GM18519 (cell line): Measurements from ENCODE around the gene ANKRD31.

Experiments used
- ATAC-seq: cut with Tn5 transposase; IDR thresholded peaks from one replicate; pipeline ENCODE4 v1.9.1; 2021; ENCODE audit warnings: mild to moderate bottlenecking, moderate library complexity; ENCODE audit not compliant: unreplicated experiment, low FRiP score

Gene ANKRD31

DNA sequence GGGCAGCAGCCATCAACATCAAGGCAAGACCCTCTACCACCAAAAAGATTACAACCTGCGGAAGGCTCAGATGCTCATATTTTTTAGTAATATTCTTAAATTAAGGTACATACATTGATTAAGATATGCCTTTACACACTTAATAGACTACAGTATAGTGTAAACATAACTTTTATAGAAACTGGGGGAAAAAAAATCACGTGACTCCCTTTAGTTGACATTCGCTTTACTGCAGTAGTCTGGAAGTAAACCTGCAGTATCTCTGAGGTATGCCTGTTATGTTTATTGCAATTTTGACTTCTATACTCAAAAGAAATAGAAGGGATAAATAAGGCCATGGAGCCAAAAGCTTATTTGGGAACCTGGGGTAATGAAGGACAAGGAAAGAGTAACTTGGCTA lies 169.2 kb downstream of the ANKRD31 start:
- ATAC-seq: no peak

DNA sequence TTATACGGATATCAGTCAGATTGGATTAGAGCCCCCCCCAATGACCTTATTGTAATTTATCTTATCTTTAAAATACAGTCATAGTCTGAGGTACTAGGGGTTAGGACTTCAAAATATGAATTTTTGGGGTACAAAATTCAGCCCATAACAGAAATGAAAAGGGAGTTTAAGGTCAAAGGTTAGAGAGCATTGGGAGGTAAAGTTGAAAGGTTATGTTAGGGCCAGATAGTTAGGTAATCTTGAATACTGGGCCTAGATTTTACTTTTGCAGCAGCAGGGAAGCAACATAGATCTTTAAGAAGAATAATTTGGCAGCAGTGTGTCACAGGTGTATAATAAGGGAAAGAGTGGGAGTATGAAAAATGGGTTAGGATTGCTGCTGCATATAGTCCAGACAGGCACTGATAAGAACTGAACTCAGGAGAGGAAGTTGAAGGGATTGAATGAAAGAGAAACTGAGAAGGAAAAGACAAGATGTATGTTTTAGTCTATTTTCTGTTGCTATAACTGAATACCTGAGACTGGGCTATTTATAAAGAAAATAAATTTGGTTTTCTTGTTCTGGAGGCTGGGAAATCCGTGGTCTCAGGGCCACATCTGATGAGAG lies 173.7 kb downstream of the ANKRD31 start:
- ATAC-seq: no peak

DNA sequence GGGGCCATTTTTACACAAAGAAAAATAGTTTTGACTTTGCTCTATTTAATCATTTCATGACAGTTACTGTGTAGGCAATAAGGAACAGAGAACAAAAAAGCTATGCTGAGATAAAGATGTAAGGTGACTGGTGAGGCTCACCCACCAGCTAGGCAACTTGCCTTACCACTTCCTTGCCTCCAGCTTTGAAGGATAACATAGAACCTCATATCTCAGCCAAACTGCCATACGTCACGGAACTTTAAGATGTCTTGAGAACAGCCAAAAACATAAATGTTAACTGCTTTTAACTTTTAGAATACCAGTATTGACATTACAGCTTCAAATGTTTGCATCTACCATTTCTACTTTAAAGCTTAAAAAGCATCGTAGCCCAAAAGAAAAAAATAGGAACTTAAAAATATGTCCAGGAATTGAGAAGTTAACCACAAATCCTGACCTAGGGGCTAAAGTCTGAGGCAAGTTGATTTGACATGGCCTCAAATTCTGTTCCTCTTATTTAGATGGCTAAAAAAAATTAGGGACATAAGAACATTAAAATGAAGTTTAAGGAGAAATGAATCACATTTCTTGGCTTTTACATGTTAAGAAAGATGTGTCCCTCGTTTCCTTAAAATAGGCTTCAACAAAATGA lies 176.6 kb downstream of the ANKRD31 start:
- ATAC-seq: no peak

DNA sequence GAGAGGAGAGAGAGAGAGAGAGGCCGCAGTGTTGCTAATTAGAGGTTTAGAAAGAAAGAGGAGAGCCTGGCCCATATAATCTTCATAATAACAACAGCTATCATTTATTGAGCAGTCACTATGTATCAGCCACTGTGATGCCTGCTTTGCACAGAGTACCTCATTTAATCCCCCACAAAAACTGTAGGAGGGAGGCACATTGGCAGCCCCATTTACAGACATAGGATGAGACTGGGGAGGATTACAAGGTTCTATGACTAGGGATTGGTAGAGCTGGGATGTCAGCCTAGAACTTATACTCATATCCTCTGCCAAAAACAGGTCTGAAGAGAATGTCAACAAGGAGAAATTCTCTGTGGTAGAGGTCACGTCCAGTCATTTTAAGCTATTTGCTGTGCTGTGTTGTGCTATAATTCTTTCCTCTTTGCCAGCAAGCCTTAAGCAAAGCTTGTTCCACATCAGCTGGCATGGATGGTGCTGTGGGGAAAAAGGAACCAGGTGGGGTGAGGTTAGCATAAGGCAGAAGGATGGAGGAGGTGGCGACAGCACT lies 177.6 kb downstream of the ANKRD31 start:
- ATAC-seq: no peak

DNA sequence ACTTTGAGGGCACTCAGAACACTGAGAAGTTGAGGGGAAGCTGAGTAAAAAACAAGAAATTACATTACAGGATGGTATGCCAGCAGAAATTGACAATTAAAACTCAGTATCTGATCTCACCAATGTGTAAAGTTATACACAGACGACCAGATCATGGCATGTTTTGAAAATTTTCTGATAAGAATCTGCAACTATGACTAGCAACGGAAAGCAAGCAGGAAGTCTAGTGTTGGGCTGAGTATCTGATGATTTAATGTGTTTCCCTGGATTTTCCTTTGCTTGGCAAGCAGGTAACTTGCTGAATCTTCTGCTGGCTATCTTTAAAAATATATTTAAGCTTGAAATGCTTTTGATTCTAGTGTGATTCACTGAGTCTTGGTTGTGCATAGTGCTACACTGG lies 179.1 kb downstream of the ANKRD31 start:
- ATAC-seq: no peak

DNA sequence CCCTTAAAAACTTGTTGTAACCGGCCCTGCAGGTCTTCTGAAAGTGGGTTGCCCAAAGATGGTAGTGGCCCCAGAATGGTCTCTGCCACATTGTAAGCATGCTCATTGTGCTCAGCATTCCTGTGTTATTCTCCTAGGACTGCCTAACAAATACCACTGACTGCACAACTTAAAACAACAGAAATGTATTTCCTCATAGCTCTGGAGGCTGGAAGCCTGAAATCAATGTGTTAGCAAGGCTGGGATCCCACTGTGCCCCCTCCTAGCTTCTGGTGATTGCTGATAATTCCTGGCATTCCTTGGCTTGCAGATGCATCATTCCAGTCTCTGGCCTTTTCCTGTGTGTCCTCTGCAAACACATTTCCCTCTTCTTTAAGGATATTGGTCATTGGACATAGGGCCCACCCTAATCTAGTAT lies 180.9 kb downstream of the ANKRD31 start:
- no peak for ATAC-seq

DNA sequence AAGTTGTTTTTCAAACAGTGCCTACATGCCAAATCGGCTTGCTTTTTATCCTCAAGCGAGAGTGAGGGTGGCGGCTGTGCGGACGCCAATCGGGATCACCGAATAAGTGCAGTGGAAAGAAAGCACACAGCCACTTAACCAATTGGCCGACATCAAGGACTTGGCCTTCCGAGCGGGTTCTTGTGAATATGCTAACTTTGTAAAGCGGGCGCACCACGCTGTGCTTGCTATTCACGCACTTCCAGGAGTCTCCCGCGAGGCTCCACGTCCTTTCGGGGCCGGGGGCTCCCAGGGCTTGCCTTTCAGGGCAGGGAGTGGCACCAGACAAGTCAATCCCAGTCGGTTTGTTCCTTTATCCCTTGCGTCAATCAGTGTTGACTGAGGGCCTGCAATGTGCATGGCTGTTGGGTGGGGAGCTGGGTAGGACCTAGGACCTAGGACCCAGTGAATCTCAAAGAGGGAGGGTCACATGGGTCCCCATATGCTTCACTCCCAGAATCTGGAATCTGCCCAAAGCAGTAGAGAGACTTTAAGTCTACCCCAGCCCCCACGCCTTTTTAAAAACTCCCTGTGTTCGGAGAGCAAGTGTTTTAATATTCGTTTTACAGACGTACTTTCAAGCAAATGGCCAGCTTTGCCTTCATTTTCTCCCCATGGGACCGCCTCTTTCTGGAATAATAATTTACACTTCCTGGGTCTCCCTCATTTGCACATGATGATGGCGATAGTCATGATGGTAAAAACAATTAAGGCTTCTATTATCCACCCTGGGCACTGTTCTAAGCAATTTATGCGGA lies 182.3 kb downstream of the ANKRD31 start:
- no peak for ATAC-seq

DNA sequence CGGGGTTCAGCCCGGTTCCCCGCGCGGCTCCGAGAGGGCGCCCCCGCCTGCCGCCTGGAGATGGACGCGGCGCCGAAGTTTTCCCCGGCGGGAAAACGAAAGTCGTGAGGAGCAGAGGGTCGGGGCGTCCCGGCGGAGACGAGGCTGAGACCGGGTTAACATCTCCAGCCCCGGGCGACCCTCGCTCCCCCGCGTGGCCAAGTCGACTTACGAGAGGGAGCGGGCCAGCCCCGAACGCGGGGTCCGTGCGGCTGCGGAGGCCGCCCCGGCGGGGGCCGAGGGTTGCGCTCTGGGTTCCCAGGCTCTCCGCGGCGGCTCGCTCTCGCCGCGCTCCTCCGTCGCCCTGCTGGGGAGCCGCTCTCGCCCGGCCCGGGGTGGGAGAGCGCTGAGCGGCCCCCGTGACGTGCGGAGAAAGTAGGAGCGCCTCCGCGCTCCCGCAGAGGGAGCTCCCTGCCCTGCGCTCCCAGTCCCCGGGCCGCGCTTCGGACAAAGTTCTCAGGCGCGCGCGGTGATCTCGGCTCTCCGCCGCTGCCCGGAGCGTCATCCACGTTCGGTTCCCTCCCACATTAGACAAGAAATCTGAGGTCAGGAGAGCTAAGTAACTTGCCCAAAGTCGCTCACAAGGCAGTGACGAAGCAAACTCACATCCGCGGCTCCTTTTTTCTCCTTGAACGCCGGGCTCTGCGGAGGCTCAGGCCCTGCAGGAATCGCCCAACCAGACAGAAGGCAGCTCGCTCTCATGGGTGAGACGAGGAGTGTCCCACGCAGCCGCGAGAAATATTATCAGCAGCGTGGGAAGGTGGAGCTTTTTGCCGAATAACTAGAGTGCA lies 183.2 kb downstream of the ANKRD31 start:
- ATAC-seq: no peak

DNA sequence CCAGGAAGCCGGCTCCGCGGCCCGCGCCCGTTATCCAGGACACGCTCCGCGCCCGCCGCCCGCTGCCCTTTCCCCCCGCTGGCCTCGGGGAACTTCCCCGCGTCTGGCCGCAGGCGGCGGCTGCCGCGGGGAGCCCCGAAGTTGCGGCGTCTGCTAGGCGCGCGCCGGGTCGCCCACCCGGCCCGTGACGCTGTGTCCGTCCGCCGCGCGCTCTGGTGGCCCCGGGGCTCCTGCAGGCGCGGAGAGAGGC lies 183.7 kb downstream of the ANKRD31 start:
- ATAC-seq: no peak

DNA sequence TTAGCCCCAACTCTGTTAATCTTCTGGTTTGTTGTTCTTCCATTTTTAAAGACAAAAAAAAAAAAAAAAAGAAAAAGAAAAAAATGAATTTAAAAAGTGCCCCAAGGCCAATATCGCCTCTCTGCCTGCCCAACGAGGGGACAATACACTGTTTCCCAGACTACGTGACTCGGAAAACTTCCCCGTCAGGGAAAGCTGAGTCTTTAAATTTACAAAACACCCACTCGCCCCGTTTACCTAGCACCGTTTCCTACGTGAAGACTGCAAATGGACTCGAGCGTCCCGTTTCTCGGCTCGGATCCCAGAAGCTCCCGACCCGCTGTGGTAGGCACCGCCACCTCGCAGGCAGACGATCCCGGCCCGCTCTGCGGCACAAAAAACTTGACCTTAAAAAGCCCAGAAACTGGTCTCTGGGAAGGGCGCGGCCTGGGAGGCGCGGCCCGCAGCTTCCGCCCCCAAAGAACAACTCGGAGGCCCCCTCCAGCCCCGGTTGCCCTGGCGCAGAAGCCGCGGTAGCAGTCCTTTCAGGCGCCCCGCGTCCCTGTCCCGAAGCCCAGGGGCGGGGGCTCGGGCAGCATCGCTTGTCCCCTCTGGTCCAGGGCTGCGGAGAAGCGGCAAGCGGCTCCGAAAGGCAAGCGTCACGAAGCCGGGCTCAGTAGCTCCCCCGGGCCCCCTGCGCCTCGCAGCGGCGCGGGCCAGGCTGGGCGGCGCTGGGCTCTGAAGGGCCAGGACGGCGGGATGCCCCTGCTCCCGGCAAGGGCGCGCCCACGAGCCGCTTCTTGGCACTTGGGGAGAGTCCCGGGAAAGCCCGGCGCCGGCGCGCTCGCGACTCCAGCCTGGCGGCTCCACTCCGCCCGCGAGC lies 184.3 kb downstream of the ANKRD31 start, which contains the start of gene GCNT4:
Gene GCNT4 (minus strand): TSS at position 367 of the 862 bp plus-strand sequence. CDS start 22,521 bp downstream, outside the sequence.
- no peak for ATAC-seq

DNA sequence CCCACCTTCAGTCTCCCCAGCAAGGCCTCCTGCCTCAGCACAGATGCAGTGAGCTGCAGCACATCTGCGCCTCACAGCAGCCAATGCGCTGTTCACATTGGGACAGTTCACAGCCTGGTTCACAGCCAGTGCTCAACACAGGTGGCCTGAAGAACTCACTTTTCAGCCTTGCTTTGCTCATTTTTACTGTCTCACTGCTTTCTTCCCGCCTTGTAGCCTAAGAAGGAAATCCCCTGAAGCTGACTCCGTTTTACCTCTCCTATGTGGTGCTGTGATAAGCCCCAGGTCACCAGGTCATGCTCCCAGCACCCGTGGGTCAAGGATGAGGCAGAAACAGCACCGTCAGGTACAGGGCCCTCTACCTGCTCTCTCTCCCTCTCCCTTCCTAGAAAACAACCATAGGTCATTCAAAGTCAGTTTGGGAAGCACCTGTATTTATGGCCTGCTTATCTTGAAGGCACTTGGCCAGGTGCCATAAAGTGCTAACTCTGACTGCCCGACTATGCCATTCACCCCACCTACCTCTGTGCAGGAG lies 185.4 kb downstream of the ANKRD31 start:
- no peak for ATAC-seq

DNA sequence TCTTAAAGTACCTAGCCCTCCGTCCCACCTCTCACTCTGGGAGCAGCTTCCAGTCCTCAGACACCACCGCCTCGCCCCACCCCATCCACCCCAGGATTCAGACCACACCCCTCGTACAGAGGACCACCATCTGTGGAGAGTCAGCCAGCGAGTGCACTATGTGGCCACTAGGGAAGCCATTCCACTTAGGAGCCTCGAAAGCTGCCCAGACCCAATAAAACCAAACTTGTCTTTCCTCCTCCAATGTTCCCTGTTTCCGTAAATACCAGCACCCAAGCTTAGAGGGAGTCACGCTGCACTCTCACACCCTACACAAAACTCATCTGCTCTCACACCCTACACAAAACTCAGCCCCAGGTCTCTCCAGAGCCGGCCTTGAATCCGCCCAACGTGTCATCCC lies 186.3 kb downstream of the ANKRD31 start:
- no peak for ATAC-seq

DNA sequence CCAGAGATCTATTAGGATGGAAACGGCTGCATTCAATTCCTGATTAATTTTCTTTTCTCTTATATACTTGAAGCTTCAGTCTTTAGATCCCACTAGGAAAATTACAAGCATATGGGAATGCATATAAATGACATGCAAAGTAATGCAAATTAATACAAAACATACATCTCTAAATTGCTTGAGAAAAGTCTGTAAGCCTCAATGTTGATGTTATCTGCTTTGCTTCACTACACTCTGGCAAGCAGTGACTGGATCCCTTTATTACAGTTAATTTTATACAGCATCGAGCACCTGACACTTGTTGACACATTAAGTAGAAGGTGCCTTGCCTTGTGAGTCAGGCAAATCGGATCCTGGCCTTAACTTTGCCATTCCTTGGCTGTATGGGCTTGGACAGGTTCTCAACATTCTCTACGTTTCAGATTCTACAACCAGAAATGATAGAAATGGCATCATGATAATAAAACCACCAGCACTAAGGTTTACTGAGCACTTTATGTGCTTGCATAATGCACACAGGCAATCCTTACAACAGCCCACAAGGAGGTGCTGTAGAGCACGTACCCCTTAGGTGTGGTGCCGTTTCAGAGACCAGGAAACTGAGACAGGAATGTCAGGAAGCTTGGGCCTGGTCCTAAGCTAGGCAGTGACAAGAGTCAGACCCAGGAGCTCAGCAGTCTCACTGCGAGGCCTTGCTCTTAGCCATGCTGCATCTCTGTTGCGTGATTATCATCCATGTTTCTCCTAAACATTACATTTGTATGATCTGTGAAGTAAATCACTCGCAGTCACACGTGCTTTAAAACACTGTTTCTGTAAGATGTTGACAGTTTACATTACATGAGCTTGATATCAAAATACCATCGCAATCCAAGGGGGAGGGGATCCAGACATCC lies 187.0 kb downstream of the ANKRD31 start:
- ATAC-seq: peak; percentile 33

DNA sequence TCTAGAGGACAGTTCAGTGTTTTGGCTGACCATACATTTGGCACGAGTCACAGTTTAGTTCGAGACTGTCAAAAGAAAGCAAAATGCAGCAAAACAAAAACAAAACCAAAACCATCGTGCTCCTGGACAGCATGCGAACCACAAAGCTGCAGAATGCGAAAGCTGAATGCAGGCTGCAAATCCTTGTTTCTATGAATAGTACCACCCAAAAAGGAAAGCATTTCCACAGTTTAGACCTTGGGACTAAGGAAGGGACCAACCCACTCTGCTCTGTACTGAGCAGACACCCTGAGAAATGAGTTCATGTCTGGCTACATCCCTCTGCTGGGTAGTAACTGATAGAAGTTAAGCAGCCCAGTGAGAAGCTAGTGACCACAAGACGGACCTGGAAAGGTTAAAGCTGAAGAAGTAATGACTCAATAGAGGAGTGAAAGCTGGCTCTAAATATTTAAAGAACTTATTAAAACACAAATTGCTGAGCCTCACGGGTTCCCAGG lies 188.2 kb downstream of the ANKRD31 start:
- ATAC-seq: no peak

DNA sequence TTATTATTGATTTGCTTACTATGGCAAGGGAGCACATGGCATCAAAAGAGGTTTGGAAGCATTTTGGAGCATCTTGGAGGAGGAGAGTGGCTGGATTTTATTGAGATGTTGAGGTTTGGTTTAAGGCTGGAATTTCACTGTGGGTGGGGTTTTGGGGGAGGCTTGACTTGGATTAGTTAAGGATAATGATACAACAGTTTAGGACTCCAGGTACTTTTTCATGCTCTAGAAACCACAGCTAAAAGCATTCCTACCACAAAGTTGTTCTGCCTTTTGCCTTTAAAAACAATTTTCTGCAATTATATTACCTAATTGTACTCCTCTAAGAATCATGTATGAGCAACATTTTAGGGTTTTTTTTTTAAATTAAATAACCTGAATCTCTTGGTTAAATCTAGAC lies 189.3 kb downstream of the ANKRD31 start:
- no peak for ATAC-seq

DNA sequence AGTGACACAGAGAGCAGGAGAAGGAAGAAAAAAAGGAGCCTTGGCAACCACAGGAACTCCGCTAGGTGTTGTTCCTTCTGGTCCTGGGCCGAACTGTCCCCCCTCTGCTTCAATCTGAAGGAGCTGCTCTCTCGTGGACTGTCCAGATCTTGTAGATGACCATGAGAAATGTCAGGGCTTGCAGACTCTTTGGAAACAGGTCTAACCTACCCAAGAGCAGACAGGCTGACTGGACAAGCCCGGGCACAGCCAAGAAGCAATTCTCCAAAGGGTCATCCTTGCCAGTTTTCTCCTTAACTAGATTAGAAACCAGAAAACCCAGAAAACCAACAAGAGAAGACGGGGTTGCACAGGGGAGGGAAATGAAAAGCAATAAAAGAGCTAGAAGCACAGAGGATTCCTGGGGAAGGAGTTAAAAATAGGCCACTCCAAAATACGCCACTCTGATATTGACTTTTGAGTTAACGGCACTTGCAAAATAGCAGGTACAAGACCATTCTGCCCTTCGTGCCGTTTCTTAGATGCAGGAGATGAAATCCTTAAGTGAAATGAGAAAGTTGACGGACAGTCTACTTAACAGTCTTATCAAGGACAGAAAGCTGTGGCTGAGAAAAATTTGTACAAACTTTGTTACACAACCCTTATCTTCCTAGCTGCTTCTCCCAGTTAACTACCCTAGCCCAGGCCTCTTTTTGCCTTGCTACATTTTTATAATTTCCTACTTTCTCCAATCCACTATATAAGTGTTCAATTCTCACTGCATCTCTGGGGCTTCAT lies 190.1 kb downstream of the ANKRD31 start:
- ATAC-seq: no peak

DNA sequence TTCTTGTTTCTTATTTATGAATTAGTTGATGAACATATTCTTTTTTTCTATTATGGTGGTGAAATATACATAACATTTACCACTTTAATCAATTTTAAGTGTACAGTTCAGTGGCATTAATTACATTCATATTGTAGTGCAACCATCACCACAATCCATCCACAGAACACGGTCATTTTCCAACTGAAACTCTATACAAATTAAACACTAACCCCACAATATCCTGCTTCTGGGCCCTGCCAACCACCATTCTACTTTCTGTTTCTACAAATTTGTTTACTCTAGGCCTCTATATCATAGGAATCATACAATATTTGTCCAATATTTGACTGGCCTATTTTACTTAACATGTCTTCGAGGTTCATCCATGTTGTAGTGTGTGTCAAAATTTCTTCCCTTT lies 191.6 kb downstream of the ANKRD31 start:
- no peak for ATAC-seq

DNA sequence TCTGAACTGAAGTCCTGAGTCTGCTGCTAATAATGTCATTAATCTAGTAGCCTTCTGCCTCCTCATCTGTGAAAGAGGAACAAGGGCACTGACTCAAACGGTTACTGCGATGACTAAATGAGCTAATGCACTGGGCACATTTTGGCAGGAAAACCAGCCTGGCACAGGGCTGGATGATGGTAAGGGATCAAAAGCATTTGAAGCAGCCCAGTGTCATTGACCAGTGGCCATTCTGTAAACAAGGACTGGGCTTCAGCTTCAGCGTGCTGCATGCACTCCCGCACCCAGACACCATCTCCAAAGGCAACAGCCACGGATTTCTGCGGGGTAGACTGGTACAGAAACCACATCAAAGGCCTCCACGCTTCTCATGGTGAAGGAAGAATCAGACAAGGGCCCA lies 192.3 kb downstream of the ANKRD31 start:
- ATAC-seq: no peak
